Activated naive CD4-positive, alpha-beta T cell treated with anti-CD3 and anti-CD28 coated beads, Interleukin-2, amount 50 U/mL, for 24 hours (primary cell): ENCODE data around the gene CTNNBIP1.
"Not testable (repeated sequence)": the region's sequence is repeated elsewhere in the genome, so short reads cannot be mapped to it uniquely, and the experiment has no call there.

Source experiments
- H3K27ac Mint-ChIP-seq: one replicate; pipeline ENCODE4 v1.8.0; 2021; ENCODE audit warnings: mild to moderate bottlenecking, mixed read lengths
- H3K27me3 Mint-ChIP-seq: one replicate; pipeline ENCODE4 v1.8.0; 2021; ENCODE audit warnings: mixed read lengths
- H3K36me3 Mint-ChIP-seq: one replicate; pipeline ENCODE4 v1.8.0; 2021; ENCODE audit warnings: mixed read lengths
- H3K4me1 Mint-ChIP-seq: one replicate; pipeline ENCODE4 v1.8.0; 2021; ENCODE audit warnings: mixed read lengths
- H3K4me3 Mint-ChIP-seq: one replicate; pipeline ENCODE4 v1.8.0; 2021; ENCODE audit warnings: mild to moderate bottlenecking, mixed read lengths
- H3K9me3 Mint-ChIP-seq: one replicate; pipeline ENCODE4 v1.8.0; 2021; ENCODE audit warnings: mixed read lengths

The CTNNBIP1 gene

GRCh38 chr1:9910076-9910422, at the start of gene CTNNBIP1:
TSS of gene CTNNBIP1 (minus strand) at chr1:9910269. CDS start at chr1:9872064, 38,205 bp downstream.
- Mint-ChIP-seq H3K27me3 (no peaks in the 10 kb centered on the region), H3K27ac (peak within 1 kb of the TSS; percentile 93), H3K4me1 (peaks cover 35% of the 10 kb centered on the region), H3K4me3 (peak within 1 kb of the TSS; percentile 92), H3K36me3 (no peaks in the 10 kb centered on the region), H3K9me3 (no peaks in the 10 kb centered on the region)

GRCh38 chr1:9957726-9958125, 47.7 kb upstream of the CTNNBIP1 start:
- no peaks in the 10 kb centered on the region for H3K36me3 Mint-ChIP-seq
- H3K4me1 Mint-ChIP-seq, result peaks cover 4% of the 10 kb centered on the region
- H3K9me3 Mint-ChIP-seq, result no peaks in the 10 kb centered on the region
- H3K27me3 Mint-ChIP-seq, result no peaks in the 10 kb centered on the region
- no peak overlapping the region for H3K27ac Mint-ChIP-seq
- H3K4me3 Mint-ChIP-seq, result no peak overlapping the region

- Mint-ChIP-seq H3K36me3 (peaks cover 4% of the 10 kb centered on the region), H3K4me1 (peaks cover 32% of the 10 kb centered on the region), H3K4me3 (no peak overlapping the region), H3K27me3 (no peaks in the 10 kb centered on the region), H3K9me3 (no peaks in the 10 kb centered on the region), H3K27ac (peak overlapping the region; percentile 33)
These were observed 36.2 kb upstream of the CTNNBIP1 start for GRCh38 chr1:9946315-9946714.

DNA sequence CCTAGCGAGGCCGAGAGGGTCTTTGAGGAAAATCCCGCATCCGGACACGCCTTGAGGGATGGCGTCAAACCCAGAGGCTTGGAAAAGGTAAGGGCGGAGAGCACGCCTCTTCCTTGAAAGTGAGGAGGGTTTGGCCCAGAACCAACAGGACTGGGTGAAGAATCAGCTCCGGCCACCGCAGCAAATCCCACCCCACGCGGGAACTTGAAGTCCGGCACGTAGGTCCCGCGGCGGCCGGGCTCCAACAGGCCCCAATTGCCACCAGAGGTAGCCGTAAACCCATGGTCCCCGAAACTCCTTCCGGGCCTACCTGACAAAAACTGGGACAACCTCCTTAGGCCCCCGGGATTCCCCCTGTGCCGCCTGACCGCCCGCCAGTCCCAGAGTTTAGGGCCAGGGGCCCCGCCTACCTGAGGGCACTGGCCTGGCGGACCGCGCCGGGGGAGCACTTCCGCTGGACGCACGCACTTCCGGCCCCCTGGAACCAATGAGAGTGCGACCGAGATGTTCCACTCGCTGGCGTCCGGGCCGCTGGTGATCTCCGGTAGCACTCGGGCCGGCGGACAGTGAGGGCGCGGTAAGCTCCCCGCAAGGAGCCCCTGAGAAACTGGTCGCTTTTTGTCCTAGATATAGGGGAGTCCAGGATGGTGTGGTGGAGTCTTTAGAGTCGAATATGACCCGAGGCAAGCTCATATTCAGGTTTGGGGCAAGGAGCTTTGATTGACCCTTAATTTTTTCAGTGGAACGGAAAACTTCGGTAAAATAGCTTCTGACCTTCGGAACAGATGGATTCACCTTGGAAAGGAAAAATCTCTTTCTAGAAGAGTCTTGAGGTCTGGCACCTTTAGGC, 33.1 kb upstream of the CTNNBIP1 start, which contains the start of the genes LZIC and NMNAT1:
LZIC (minus strand) TSS at position 453 of the 850 bp plus-strand sequence. CDS start 6,772 bp downstream, outside the sequence.
NMNAT1 (plus strand) TSS at position 537 of the 850 bp plus-strand sequence. CDS start 28,599 bp downstream, outside the sequence.
- Mint-ChIP-seq H3K36me3 (peaks cover 6% of the 10 kb centered on the region), H3K27ac (peak within 1 kb of the TSS; percentile 98), H3K4me3 (peak within 1 kb of the TSS; percentile 97), H3K4me1 (peaks cover 32% of the 10 kb centered on the region), H3K9me3 (no peaks in the 10 kb centered on the region), H3K27me3 (no peaks in the 10 kb centered on the region)

GRCh38 chr1:9942399-9942938, 32.4 kb upstream of the CTNNBIP1 start:
- Mint-ChIP-seq H3K36me3 (peaks cover 5% of the 10 kb centered on the region), H3K4me3 (peak overlapping the region; percentile 97), H3K9me3 (no peaks in the 10 kb centered on the region), H3K27me3 (no peaks in the 10 kb centered on the region), H3K27ac (peak overlapping the region; percentile 41), H3K4me1 (peaks cover 34% of the 10 kb centered on the region)

GRCh38 chr1:9929431-9930385, 19.6 kb upstream of the CTNNBIP1 start:
- H3K27me3 Mint-ChIP-seq, result no peaks in the 10 kb centered on the region
- H3K27ac Mint-ChIP-seq, result no peak overlapping the region
- peaks cover 1% of the 10 kb centered on the region for H3K36me3 Mint-ChIP-seq
- H3K4me1 Mint-ChIP-seq, result no peaks in the 10 kb centered on the region
- no peak overlapping the region for H3K4me3 Mint-ChIP-seq
- no peaks in the 10 kb centered on the region for H3K9me3 Mint-ChIP-seq

DNA sequence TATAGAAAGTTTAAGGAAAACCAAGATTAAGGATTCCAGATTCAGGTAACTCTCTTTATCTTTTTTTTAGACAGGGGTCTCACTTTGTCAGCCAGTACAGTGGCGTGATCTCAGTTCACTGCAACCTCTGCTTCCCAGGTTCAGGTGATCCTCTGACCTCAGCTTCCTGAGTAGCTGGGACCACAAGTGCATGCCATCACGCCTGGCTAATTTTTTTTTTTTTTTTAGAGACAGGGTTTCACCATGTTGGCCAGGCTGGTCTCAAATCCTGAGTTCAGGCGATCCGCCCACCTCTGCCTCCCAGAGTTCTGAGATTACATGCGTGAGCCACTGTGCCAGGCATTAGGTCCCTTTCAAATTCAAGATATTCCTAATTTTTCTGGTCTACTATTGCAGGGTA, 17.2 kb upstream of the CTNNBIP1 start:
- Mint-ChIP-seq H3K9me3 (no peaks in the 10 kb centered on the region), H3K27me3 (no peaks in the 10 kb centered on the region), H3K4me3 (no peak overlapping the region), H3K27ac (no peak overlapping the region), H3K36me3 (no peaks in the 10 kb centered on the region), H3K4me1 (no peaks in the 10 kb centered on the region)

DNA sequence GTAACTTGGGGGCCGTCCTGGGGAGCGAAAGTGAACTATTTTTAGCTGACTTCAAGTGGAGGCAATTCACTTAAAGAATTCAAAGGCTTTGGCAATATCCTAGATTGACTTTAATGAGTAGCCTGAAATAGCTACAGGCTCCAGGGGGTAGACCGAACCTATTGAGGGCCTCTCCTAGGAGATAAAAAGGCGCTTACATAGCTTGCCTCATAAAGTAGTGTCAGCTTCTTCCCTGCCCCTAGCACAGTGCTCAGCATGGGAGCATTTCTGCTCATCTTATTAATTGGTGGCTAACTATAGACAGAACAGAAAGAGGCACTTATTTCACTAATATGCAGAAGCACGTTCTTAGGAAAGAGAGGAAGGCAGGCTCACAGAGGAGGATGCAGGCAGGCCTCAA, 12.3 kb upstream of the CTNNBIP1 start:
- no peaks in the 10 kb centered on the region for H3K27me3 Mint-ChIP-seq
- no peak overlapping the region for H3K4me3 Mint-ChIP-seq
- H3K4me1 Mint-ChIP-seq, result no peaks in the 10 kb centered on the region
- H3K9me3 Mint-ChIP-seq, result no peaks in the 10 kb centered on the region
- H3K36me3 Mint-ChIP-seq, result no peaks in the 10 kb centered on the region
- no peak overlapping the region for H3K27ac Mint-ChIP-seq

- H3K4me3 Mint-ChIP-seq, result no peak overlapping the region
- H3K4me1 Mint-ChIP-seq, result no peaks in the 10 kb centered on the region
- no peaks in the 10 kb centered on the region for H3K36me3 Mint-ChIP-seq
- no peaks in the 10 kb centered on the region for H3K27me3 Mint-ChIP-seq
- no peak overlapping the region for H3K27ac Mint-ChIP-seq
- H3K9me3 Mint-ChIP-seq, result no peaks in the 10 kb centered on the region
These were observed 10.5 kb upstream of the CTNNBIP1 start for GRCh38 chr1:9920606-9921005.

GRCh38 chr1:9917901-9918300, 7.8 kb upstream of the CTNNBIP1 start:
- no peaks in the 10 kb centered on the region for H3K36me3 Mint-ChIP-seq
- no peaks in the 10 kb centered on the region for H3K27me3 Mint-ChIP-seq
- no peaks in the 10 kb centered on the region for H3K9me3 Mint-ChIP-seq
- H3K27ac Mint-ChIP-seq, result no peak overlapping the region
- no peak overlapping the region for H3K4me3 Mint-ChIP-seq
- H3K4me1 Mint-ChIP-seq, result no peaks in the 10 kb centered on the region

- H3K36me3 Mint-ChIP-seq, H3K9me3 Mint-ChIP-seq, H3K4me3 Mint-ChIP-seq, H3K4me1 Mint-ChIP-seq, H3K27me3 Mint-ChIP-seq, H3K27ac Mint-ChIP-seq: not testable (repeated sequence)
These were observed 7.4 kb upstream of the CTNNBIP1 start for GRCh38 chr1:9917495-9917894.

DNA sequence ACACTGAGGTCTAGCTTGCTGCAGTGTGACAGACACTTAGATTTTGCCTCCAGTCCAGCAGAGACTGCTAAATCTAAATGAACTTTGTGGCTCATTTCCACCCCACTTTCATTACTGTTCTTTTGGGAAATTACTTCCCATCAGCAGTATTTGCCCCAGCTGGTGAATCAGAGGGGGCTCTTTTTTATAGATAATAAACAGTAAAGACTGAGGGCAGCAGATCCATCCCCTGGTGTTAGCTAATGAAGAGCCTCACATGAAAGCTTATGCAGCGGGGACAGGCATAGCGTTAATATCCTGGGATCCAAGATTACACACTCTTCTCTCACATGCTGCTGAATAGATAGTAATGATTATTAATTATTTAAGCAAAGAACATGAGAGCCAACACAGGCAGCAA, 6.4 kb upstream of the CTNNBIP1 start:
- H3K27ac Mint-ChIP-seq, result no peak overlapping the region
- H3K9me3 Mint-ChIP-seq, result no peaks in the 10 kb centered on the region

GRCh38 chr1:9914610-9914937, 4.5 kb upstream of the CTNNBIP1 start:
- peaks cover 20% of the 10 kb centered on the region for H3K4me1 Mint-ChIP-seq
- H3K4me3 Mint-ChIP-seq, result no peak overlapping the region
- H3K9me3 Mint-ChIP-seq, result no peaks in the 10 kb centered on the region
- no peak overlapping the region for H3K27ac Mint-ChIP-seq
- no peaks in the 10 kb centered on the region for H3K36me3 Mint-ChIP-seq
- H3K27me3 Mint-ChIP-seq, result no peaks in the 10 kb centered on the region

More for the DNA sequence above, 6.4 kb upstream of the CTNNBIP1 start:
- H3K4me1 Mint-ChIP-seq, result peaks cover 10% of the 10 kb centered on the region
- H3K4me3 Mint-ChIP-seq, result no peak overlapping the region
- H3K27me3 Mint-ChIP-seq, result no peaks in the 10 kb centered on the region
- no peaks in the 10 kb centered on the region for H3K36me3 Mint-ChIP-seq

DNA sequence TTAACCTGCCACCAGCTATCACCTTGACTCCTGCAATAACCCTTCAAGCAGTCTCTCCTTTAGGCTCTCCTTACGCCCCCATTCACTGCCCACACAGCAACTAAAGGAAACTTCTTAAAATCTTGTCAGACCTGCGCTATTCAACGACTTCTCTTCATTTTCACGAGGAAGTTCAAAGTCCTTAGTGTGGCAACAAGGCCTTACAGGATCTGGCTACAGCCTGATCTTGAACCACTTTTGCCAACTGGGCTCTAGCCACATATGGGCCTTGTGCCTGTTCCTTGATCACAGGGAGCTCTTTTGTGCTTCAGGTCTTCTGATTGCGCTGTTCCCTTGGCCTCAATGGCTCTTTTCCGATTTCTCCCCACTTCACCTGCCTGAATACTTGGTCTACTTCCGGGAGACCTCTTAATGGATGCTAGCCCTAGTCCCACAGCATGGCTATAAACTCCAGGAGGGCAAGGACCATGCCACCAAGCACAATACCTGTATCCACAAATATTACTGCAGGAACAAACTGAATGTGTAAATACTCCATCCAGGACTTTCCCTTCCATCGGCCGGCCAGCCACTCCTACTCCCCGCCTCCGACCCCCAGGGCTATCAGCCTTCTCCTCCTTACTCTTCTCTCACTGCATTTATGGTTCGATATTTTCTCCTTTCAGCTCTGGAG, 2.3 kb upstream of the CTNNBIP1 start:
- peaks cover 35% of the 10 kb centered on the region for H3K4me1 Mint-ChIP-seq
- H3K27ac Mint-ChIP-seq, result peak overlapping the region; percentile 80
- no peaks in the 10 kb centered on the region for H3K27me3 Mint-ChIP-seq
- no peaks in the 10 kb centered on the region for H3K36me3 Mint-ChIP-seq
- no peaks in the 10 kb centered on the region for H3K9me3 Mint-ChIP-seq
- H3K4me3 Mint-ChIP-seq, result peak overlapping the region; percentile 46
